CD14-positive monocyte (primary cell): ENCODE measurements around the gene DCC. TPM values are rescaled to one million over a fixed set of nuclear protein-coding genes. Genes with fewer than 3 reads are reported as not detected.

Source experiments
- DNase-seq, 3 donors: peaks; one replicate each; pipeline ENCODE4 v3.0.0-alpha.2; 2011 to 2022
- H2AFZ ChIP-seq: 2 replicates; pipeline ENCODE4 v1.6.0; 2012; ENCODE audit warnings: mild to moderate bottlenecking, low read depth, low read length, inconsistent platforms; ENCODE audit not compliant: insufficient read depth, poor library complexity, severe bottlenecking
- H3K27ac ChIP-seq, 2 donors: 1 replicate in 1 of 2; 2 replicates in 1 of 2; pipeline ENCODE4 v1.5.1; 2012 to 2013; ENCODE audit warnings: low read length in 2 of 2, control low read depth in 1 of 2, inconsistent platforms in 1 of 2, low read depth in 1 of 2, mild to moderate bottlenecking in 1 of 2
- H3K27me3 ChIP-seq, 2 donors: one replicate each; pipeline versions ENCODE4 v1.6.0 to v1.6.1; 2011 to 2013; ENCODE audit warnings: low read length in 2 of 2; ENCODE audit not compliant: control insufficient read depth in 2 of 2, insufficient read depth in 2 of 2
- H3K36me3 ChIP-seq, 2 donors: replicated peaks in 1 of 2; 1 replicate in 1 of 2; 2 replicates in 1 of 2; pipeline versions ENCODE4 v1.5.1 to v1.6.1; 2012 to 2013; ENCODE audit warnings: low read length in 2 of 2, control low read depth in 1 of 2, inconsistent platforms in 1 of 2, mild to moderate bottlenecking in 1 of 2; ENCODE audit not compliant: insufficient read depth in 2 of 2, control insufficient read depth in 1 of 2
- H3K4me1 ChIP-seq, 2 donors: 1 replicate in 1 of 2; 2 replicates in 1 of 2; pipeline versions ENCODE4 v1.5.1 to v1.6.1; 2012 to 2013; ENCODE audit warnings: low read length in 2 of 2, control low read depth in 1 of 2, inconsistent platforms in 1 of 2, mild to moderate bottlenecking in 1 of 2, moderate library complexity in 1 of 2; ENCODE audit not compliant: insufficient read depth in 2 of 2, control insufficient read depth in 1 of 2
- H3K4me2 ChIP-seq: replicated peaks from 2 replicates; pipeline ENCODE3; 2012; ENCODE audit warnings: low read length, moderate library complexity, mild to moderate bottlenecking; ENCODE audit not compliant: poor library complexity, severe bottlenecking; ENCODE audit errors: extremely low read depth
- H3K4me3 ChIP-seq, 3 experiments: fragments of 200-600 bp in 1 of 3; sonication (generic) in 1 of 3; replicated peaks in 1 of 3; 1 replicate in 2 of 3; 2 replicates in 1 of 3; pipeline ENCODE4 v1.5.1; 2011 to 2013; ENCODE audit warnings: low read length in 3 of 3, mild to moderate bottlenecking in 3 of 3, control low read depth in 2 of 3, low read depth in 2 of 3, inconsistent platforms in 1 of 3, moderate library complexity in 1 of 3
- H3K79me2 ChIP-seq: 2 replicates; pipeline ENCODE4 v1.6.0; 2012; ENCODE audit warnings: mild to moderate bottlenecking, control low read depth, inconsistent platforms, low read length, moderate library complexity; ENCODE audit not compliant: insufficient read depth
- H3K9ac ChIP-seq: 2 replicates; pipeline ENCODE4 v1.6.0; 2017; ENCODE audit warnings: low read length, mild to moderate bottlenecking; ENCODE audit not compliant: insufficient read depth, poor library complexity, severe bottlenecking
- H3K9me3 ChIP-seq, 2 donors: replicated peaks in 1 of 2; 1 replicate in 1 of 2; 2 replicates in 1 of 2; pipeline versions ENCODE4 v1.5.1 to v1.6.1; 2012 to 2013; ENCODE audit warnings: low read length in 2 of 2, control low read depth in 1 of 2; ENCODE audit not compliant: control insufficient read depth in 1 of 2, insufficient read depth in 1 of 2
- H4K20me1 ChIP-seq: 2 replicates; pipeline ENCODE4 v1.6.0; 2012; ENCODE audit warnings: mild to moderate bottlenecking, low read length, control low read depth, moderate library complexity; ENCODE audit not compliant: insufficient read depth
- H3K27ac Mint-ChIP-seq, 7 donors: one replicate each; pipeline ENCODE4 v1.8.0; 2020; ENCODE audit warnings: mild to moderate bottlenecking in 7 of 7, mixed read lengths in 7 of 7, moderate library complexity in 6 of 7, inconsistent platforms in 2 of 7
- H3K27me3 Mint-ChIP-seq, 3 donors: one replicate each; pipeline ENCODE4 v1.8.0; 2021 to 2022; ENCODE audit warnings: low read depth in 3 of 3, mild to moderate bottlenecking in 3 of 3, mixed read lengths in 3 of 3, moderate library complexity in 3 of 3, inconsistent platforms in 1 of 3
- H3K36me3 Mint-ChIP-seq, 2 donors: one replicate each; pipeline ENCODE4 v1.8.0; 2020; ENCODE audit warnings: mixed read lengths in 2 of 2, inconsistent platforms in 1 of 2, mild to moderate bottlenecking in 1 of 2
- H3K4me1 Mint-ChIP-seq: one replicate; pipeline ENCODE4 v1.8.0; 2020; ENCODE audit warnings: mild to moderate bottlenecking, mixed read lengths
- H3K4me3 Mint-ChIP-seq, 2 donors: one replicate each; pipeline ENCODE4 v1.8.0; 2020; ENCODE audit warnings: mild to moderate bottlenecking in 2 of 2, mixed read lengths in 2 of 2, moderate library complexity in 1 of 2
- H3K9me3 Mint-ChIP-seq, 7 donors: one replicate each; pipeline ENCODE4 v1.8.0; 2020 to 2022; ENCODE audit warnings: mixed read lengths in 7 of 7, mild to moderate bottlenecking in 6 of 7, moderate library complexity in 6 of 7, inconsistent platforms in 2 of 7
- CTCF ChIP-seq: fragments of 200-600 bp; IDR thresholded peaks from one replicate; pipeline ENCODE4 v1.8.0; 2022; ENCODE audit warnings: antibody characterized with exemption, mild to moderate bottlenecking
- WGBS: methylation state at CpG from one replicate; pipeline ENCODE4 v1.1.5; 2013; ENCODE audit warnings: missing lambda C conversion rate; ENCODE audit not compliant: insufficient coverage; 5-methylcytosine and 5-hydroxymethylcytosine counted together
- intact Hi-C, 2 donors: fragments of 100-400 bp; cut with micrococcal nuclease; formaldehyde crosslinking; loops; one replicate each; pipeline versions ENCODE4 v1.15.0 to v1.15.1; 2023
- polyA plus RNA-seq, 3 donors: library from polyadenylated mRNA; depleted of rRNA in 1 of 3; unstranded in 2 of 3; stranded (reverse) in 1 of 3; fragments of 300-500 nt in 2 of 3; fragments of >200 nt in 1 of 3; fragmentation: Illumina TruSeq in 2 of 3; gene quantifications; 1 replicate in 2 of 3; 2 replicates in 1 of 3; pipeline ENCODE4 v1.2.3, GENCODE V29; 2012 to 2021

DCC gene
- polyA plus RNA-seq, 3 donors: not detected

GRCh38 chr18:52747869-52748268 lies 407.9 kb downstream of the DCC start:
- Histone ChIP-seq H3K4me1 (no peaks in the 10 kb centered on the region), H2AFZ (no peak overlapping the region), H3K9me3 (peaks cover 0 to 17% of the 10 kb centered on the region in 2 donors), H3K4me3 (no peak overlapping the region), H3K36me3 (no peaks in the 10 kb centered on the region), H4K20me1 (no peaks in the 10 kb centered on the region), H3K9ac (no peak overlapping the region), H3K79me2 (no peaks in the 10 kb centered on the region), H3K27me3 (no peaks in the 10 kb centered on the region), H3K4me2 (no peak overlapping the region), H3K27ac (no peak overlapping the region)
- peaks cover 0 to 3% (median 0%) of the 10 kb centered on the region in 3 donors for H3K27me3 Mint-ChIP-seq
- DNase-seq: no peak
- H3K9me3 Mint-ChIP-seq: peaks cover 1 to 15% (median 8%) of the 10 kb centered on the region in 7 donors
- no peak for TF ChIP-seq CTCF
- H3K27ac Mint-ChIP-seq: no peak overlapping the region
- WGBS: 94% methylated on average over 21 of the region's 23 CpGs
- intact Hi-C loops: no loop called here
- no peaks in the 10 kb centered on the region for H3K4me1 Mint-ChIP-seq
- no peaks in the 10 kb centered on the region for H3K36me3 Mint-ChIP-seq
- H3K4me3 Mint-ChIP-seq: no peak overlapping the region

- intact Hi-C loops: no loop called here
Measured at GRCh38 chr18:52748343-52748742, 408.3 kb downstream of the DCC start.

More at GRCh38 chr18:52748343-52748742, 408.3 kb downstream of the DCC start:
- H3K9me3 ChIP-seq: peaks cover 0 to 17% of the 10 kb centered on the region in 2 donors
- Mint-ChIP-seq H3K36me3 (no peaks in the 10 kb centered on the region), H3K9me3 (peaks cover 1 to 15% (median 8%) of the 10 kb centered on the region in 7 donors), H3K4me1 (no peaks in the 10 kb centered on the region), H3K27ac (no peak overlapping the region), H3K27me3 (peaks cover 0 to 3% (median 0%) of the 10 kb centered on the region in 3 donors), H3K4me3 (no peak overlapping the region)
- 84% methylated on average over 8 of the region's 8 CpGs for WGBS
- DNase-seq: no peak
- H3K27me3 ChIP-seq: no peaks in the 10 kb centered on the region
- H3K27ac ChIP-seq: no peak overlapping the region
- TF ChIP-seq CTCF: no peak
- H3K4me1 ChIP-seq: no peaks in the 10 kb centered on the region
- H3K9ac ChIP-seq: no peak overlapping the region
- no peaks in the 10 kb centered on the region for H4K20me1 ChIP-seq
- no peak overlapping the region for H3K4me3 ChIP-seq
- no peak overlapping the region for H3K4me2 ChIP-seq
- H3K36me3 ChIP-seq: no peaks in the 10 kb centered on the region
- H2AFZ ChIP-seq: no peak overlapping the region
- H3K79me2 ChIP-seq: no peaks in the 10 kb centered on the region
